GM23338 (cell line): ENCODE data around the gene PFN2. TPM values are rescaled to one million over a fixed set of nuclear protein-coding genes. Genes with fewer than 3 reads are reported as not detected.

Experiments
- ATAC-seq: fragments of 200-7000 bp; cut with Tn5 transposase; 3 replicates; pipeline ENCODE4 v1.9.1; 2020
- DNase-seq: peaks from one replicate; pipeline ENCODE4 v3.0.0-alpha.2; 2015; ENCODE audit warnings: low spot score
- H2AFZ ChIP-seq: fragments of 200-600 bp; sonication (generic); 2 replicates; pipeline ENCODE4 v1.8.0; 2016; ENCODE audit warnings: antibody characterized with exemption, mild to moderate bottlenecking, moderate library complexity
- H3F3A ChIP-seq: fragments of 200-600 bp; sonication (generic); replicated peaks from 2 replicates; pipeline ENCODE4 v1.8.0; 2017; ENCODE audit warnings: antibody characterized with exemption, mixed run types, low read depth
- H3K27ac ChIP-seq: fragments of 200-600 bp; sonication (generic); 2 replicates; pipeline ENCODE4 v1.6.1; 2016; ENCODE audit warnings: low read depth
- H3K27me3 ChIP-seq: fragments of 200-600 bp; sonication (generic); 2 replicates; pipeline ENCODE4 v1.8.0; 2016; ENCODE audit warnings: mild to moderate bottlenecking, mixed run types, moderate library complexity; ENCODE audit not compliant: insufficient read depth
- H3K36me3 ChIP-seq: fragments of 200-600 bp; sonication (generic); 2 replicates; pipeline ENCODE4 v1.8.0; 2016; ENCODE audit warnings: mild to moderate bottlenecking; ENCODE audit not compliant: insufficient read depth
- H3K4me1 ChIP-seq: fragments of 200-600 bp; sonication (generic); 2 replicates; pipeline ENCODE4 v1.8.0; 2016; ENCODE audit warnings: mild to moderate bottlenecking, moderate library complexity; ENCODE audit not compliant: insufficient read depth
- H3K4me2 ChIP-seq: fragments of 200-600 bp; sonication (generic); 2 replicates; pipeline ENCODE4 v1.7.1; 2017; ENCODE audit warnings: mixed run types
- H3K4me3 ChIP-seq: fragments of 200-600 bp; sonication (generic); 2 replicates; pipeline ENCODE4 v1.6.1; 2016; ENCODE audit warnings: mixed run types
- H3K79me2 ChIP-seq: fragments of 200-600 bp; sonication (generic); replicated peaks from 2 replicates; pipeline ENCODE4 v1.8.0; 2017; ENCODE audit warnings: mild to moderate bottlenecking; ENCODE audit not compliant: insufficient read depth
- H3K9me2 ChIP-seq: fragments of 200-600 bp; sonication (generic); 2 replicates; pipeline ENCODE4 v1.8.0; 2017; ENCODE audit not compliant: insufficient read depth
- H4K20me1 ChIP-seq: fragments of 200-600 bp; sonication (generic); replicated peaks from 2 replicates; pipeline ENCODE4 v1.8.0; 2017; ENCODE audit warnings: mild to moderate bottlenecking; ENCODE audit not compliant: insufficient read depth
- H3K27ac Mint-ChIP-seq: 2 replicates; pipeline ENCODE4 v1.8.0; 2020; ENCODE audit warnings: inconsistent platforms, mild to moderate bottlenecking, moderate library complexity, mixed read lengths
- H3K27me3 Mint-ChIP-seq: 3 replicates; pipeline ENCODE4 v1.8.0; 2022; ENCODE audit warnings: low read depth, mild to moderate bottlenecking, moderate library complexity, mixed read lengths, inconsistent platforms; ENCODE audit not compliant: insufficient read depth, poor library complexity
- H3K36me3 Mint-ChIP-seq: 3 replicates; pipeline ENCODE4 v1.8.0; 2021; ENCODE audit warnings: low read depth, mild to moderate bottlenecking, inconsistent platforms, moderate library complexity, mixed read lengths
- H3K4me1 Mint-ChIP-seq: 3 replicates; pipeline ENCODE4 v1.8.0; 2020; ENCODE audit warnings: mild to moderate bottlenecking, inconsistent platforms, mixed read lengths
- H3K4me3 Mint-ChIP-seq: 3 replicates; pipeline ENCODE4 v1.8.0; 2021; ENCODE audit warnings: moderate library complexity, mild to moderate bottlenecking, inconsistent platforms, mixed read lengths
- H3K9me3 Mint-ChIP-seq: 3 replicates; pipeline ENCODE4 v1.8.0; 2020; ENCODE audit warnings: moderate library complexity, mild to moderate bottlenecking, inconsistent platforms, mixed read lengths
- CTCF ChIP-seq, 2 experiments: fragments of 200-600 bp in 1 of 2; sonication (generic) in 1 of 2; conservative IDR thresholded peaks; 2 replicates each; pipeline versions ENCODE4 v1.5.1 to v1.6.1; 2016 to 2017; ENCODE audit warnings: antibody characterized with exemption in 2 of 2, low read depth in 2 of 2, mild to moderate bottlenecking in 2 of 2, moderate library complexity in 1 of 2
- ETS1 ChIP-seq: IDR thresholded peaks from 2 replicates; pipeline ENCODE4 v1.6.1; 2016; ENCODE audit warnings: antibody characterized with exemption
- EZH2 ChIP-seq: fragments of 200-600 bp; sonication (generic); IDR thresholded peaks from one replicate; pipeline ENCODE4 v1.8.0; 2017; ENCODE audit warnings: antibody characterized with exemption, mild to moderate bottlenecking, low read depth; ENCODE audit not compliant: unreplicated experiment
- EZH2phosphoT487 ChIP-seq: fragments of 200-600 bp; sonication (generic); IDR thresholded peaks from one replicate; pipeline ENCODE4 v1.8.1; 2018; ENCODE audit warnings: antibody characterized with exemption; ENCODE audit not compliant: unreplicated experiment
- JUNB ChIP-seq: IDR thresholded peaks from one replicate; pipeline ENCODE4 v1.6.1; 2016; ENCODE audit warnings: antibody characterized with exemption; ENCODE audit not compliant: unreplicated experiment
- NANOG ChIP-seq: IDR thresholded peaks from 2 replicates; pipeline ENCODE4 v1.6.1; 2016; ENCODE audit warnings: antibody characterized with exemption, borderline replicate concordance
- POLR2AphosphoS5 ChIP-seq: IDR thresholded peaks from 2 replicates; pipeline ENCODE4 v1.6.1; 2016; ENCODE audit warnings: antibody characterized with exemption, low read depth
- REST ChIP-seq: IDR thresholded peaks from one replicate; pipeline ENCODE4 v1.6.1; 2018; ENCODE audit warnings: antibody characterized with exemption; ENCODE audit not compliant: unreplicated experiment
- STAT1 ChIP-seq: IDR thresholded peaks from one replicate; pipeline ENCODE4 v1.6.1; 2016; ENCODE audit warnings: antibody characterized with exemption; ENCODE audit not compliant: unreplicated experiment
- ZNF114 ChIP-seq: fragments of 250-450 bp; sonication (Bioruptor Pico); IDR thresholded peaks from 2 replicates; pipeline ENCODE4 v1.5.0; 2020; ENCODE audit warnings: mild to moderate bottlenecking, moderate library complexity
- ZNF331 ChIP-seq: fragments of 250-450 bp; sonication (Bioruptor Pico); IDR thresholded peaks from 2 replicates; pipeline ENCODE4 v1.5.0; 2020; ENCODE audit warnings: low read depth, mild to moderate bottlenecking, moderate library complexity
- polyA plus RNA-seq: library from polyadenylated mRNA; unstranded; fragments of >200 nt; fragmentation: Nextera tagmentation; extraction: Ambion mirVana; gene quantifications from 2 replicates; pipeline ENCODE4 v1.2.1, GENCODE V29; 2016
- total RNA-seq: library from RNA; depleted of rRNA; stranded (reverse); fragments of >200 nt; shearing (Covaris generic); gene quantifications from 2 replicates; pipeline ENCODE4 v1.2.3, GENCODE V29; 2014

The PFN2 gene
- total and polyA plus RNA-seq, 2 experiments from 2014 or later = 183 to 212 TPM

- no peak for TF ChIP-seq REST
Measured at GRCh38 chr3:149949181-149949580, 21.5 kb downstream of the PFN2 start (continued).

GRCh38 chr3:149947231-149947630 lies 23.5 kb downstream of the PFN2 start:
- peaks cover 6% of the 10 kb centered on the region for H3K27me3 Mint-ChIP-seq
- H4K20me1 ChIP-seq = no peaks in the 10 kb centered on the region; the same call in 1 of the 2 replicates
- peaks cover 54% of the 10 kb centered on the region for H3K9me3 Mint-ChIP-seq
- H3K4me1 ChIP-seq = no peaks in the 10 kb centered on the region
- no peak overlapping the region for H3K4me3 ChIP-seq
- no peaks in the 10 kb centered on the region for H3F3A ChIP-seq
- H3K27me3 ChIP-seq = no peaks in the 10 kb centered on the region
- H2AFZ ChIP-seq = no peak overlapping the region
- no peak overlapping the region for H3K27ac ChIP-seq
- H3K4me1 Mint-ChIP-seq = no peaks in the 10 kb centered on the region
- ATAC-seq (no peak), DNase-seq (no peak)
- no peak overlapping the region for H3K4me2 ChIP-seq
- H3K9me2 ChIP-seq = no peaks in the 10 kb centered on the region
- H3K27ac Mint-ChIP-seq = no peak overlapping the region
- peaks cover 85% of the 10 kb centered on the region for H3K36me3 Mint-ChIP-seq
- peaks cover 19% of the 10 kb centered on the region; the same call in 1 of the 2 replicates for H3K79me2 ChIP-seq
- H3K4me3 Mint-ChIP-seq = no peak overlapping the region
- H3K36me3 ChIP-seq = peaks cover 19% of the 10 kb centered on the region
- TF ChIP-seq CTCF (conservative IDR thresholded peaks at IDR 0.05; ENCODE audit: low read depth in 2 of 2) (no peak), ETS1 (no peak), STAT1 (no peak), NANOG (no peak), REST (no peak), ZNF114 (CRISPR knock-in tag) (no peak), POLR2AphosphoS5 (no peak), EZH2 (no peak), JUNB (no peak), ZNF331 (CRISPR knock-in tag) (no peak), EZH2phosphoT487 (no peak)
